ENCODE data around the gene FXYD1.
"Not testable (repeated sequence)": the region's sequence is repeated elsewhere in the genome, so short reads cannot be mapped to it uniquely, and the experiment has no call there.

Gene FXYD1

GRCh38 chr19:35143818-35144217 is 5.2 kb downstream of the FXYD1 start:
- Histone ChIP-seq H3K4me3 (ENCODE audit: low read length) (peak overlapping the region; percentile 44; the same call in 1 of the 2 replicates), H3K27me3 (ENCODE audit: control insufficient read depth, insufficient read depth, low read length) (no peaks in the 10 kb centered on the region), H3K9me3 (ENCODE audit: control insufficient read depth, insufficient read depth, low read length) (no peaks in the 10 kb centered on the region), H3K36me3 (ENCODE audit: control insufficient read depth, insufficient read depth, low read length) (no peaks in the 10 kb centered on the region), H3K27ac (ENCODE audit: low read length) (no peak overlapping the region), H3K4me1 (ENCODE audit: control insufficient read depth, insufficient read depth, low read length) (peaks cover 11% of the 10 kb centered on the region)
- WGBS (ENCODE audit: insufficient coverage, insufficient read length), result no CpG with 5 or more reads among the region's 3 CpGs
- no peak for DNase-seq (ENCODE audit: low read depth, low spot score)

GRCh38 chr19:35144259-35144599 is 5.6 kb downstream of the FXYD1 start:
- Histone ChIP-seq H3K27ac (ENCODE audit: low read length) (no peak overlapping the region), H3K36me3 (ENCODE audit: control insufficient read depth, insufficient read depth, low read length) (no peaks in the 10 kb centered on the region), H3K4me1 (ENCODE audit: control insufficient read depth, insufficient read depth, low read length) (peaks cover 10% of the 10 kb centered on the region), H3K4me3 (ENCODE audit: low read length) (no peak overlapping the region), H3K9me3 (ENCODE audit: control insufficient read depth, insufficient read depth, low read length) (no peaks in the 10 kb centered on the region), H3K27me3 (ENCODE audit: control insufficient read depth, insufficient read depth, low read length) (no peaks in the 10 kb centered on the region)
- no CpG with 5 or more reads among the region's 6 CpGs for WGBS (ENCODE audit: insufficient coverage, insufficient read length)
- DNase-seq (ENCODE audit: low read depth, low spot score), result no peak

- H3K4me3 ChIP-seq (ENCODE audit: low read length), result no peak overlapping the region
- H3K27ac ChIP-seq (ENCODE audit: low read length), result no peak overlapping the region
- H3K4me1 ChIP-seq (ENCODE audit: control insufficient read depth, insufficient read depth, low read length), result peaks cover 10% of the 10 kb centered on the region
- H3K9me3 ChIP-seq (ENCODE audit: control insufficient read depth, insufficient read depth, low read length), result no peaks in the 10 kb centered on the region
- H3K36me3 ChIP-seq (ENCODE audit: control insufficient read depth, insufficient read depth, low read length), result no peaks in the 10 kb centered on the region
- DNase-seq (ENCODE audit: low read depth, low spot score), result no peak
- WGBS (ENCODE audit: insufficient coverage, insufficient read length), result no CpG with 5 or more reads among the region's 15 CpGs
- no peaks in the 10 kb centered on the region for H3K27me3 ChIP-seq (ENCODE audit: control insufficient read depth, insufficient read depth, low read length)
Observed at GRCh38 chr19:35144600-35145436, 6.2 kb downstream of the FXYD1 start.

GRCh38 chr19:35146746-35147459 is 8.3 kb downstream of the FXYD1 start:
- H3K36me3 ChIP-seq (ENCODE audit: control insufficient read depth, insufficient read depth, low read length), result no peaks in the 10 kb centered on the region
- H3K4me1 ChIP-seq (ENCODE audit: control insufficient read depth, insufficient read depth, low read length), result peaks cover 8% of the 10 kb centered on the region
- no peak overlapping the region for H3K4me3 ChIP-seq (ENCODE audit: low read length)
- no peak overlapping the region for H3K27ac ChIP-seq (ENCODE audit: low read length)
- DNase-seq (ENCODE audit: low read depth, low spot score), result no peak
- no CpG with 5 or more reads among the region's 7 CpGs for WGBS (ENCODE audit: insufficient coverage, insufficient read length)
- no peaks in the 10 kb centered on the region for H3K27me3 ChIP-seq (ENCODE audit: control insufficient read depth, insufficient read depth, low read length)
- no peaks in the 10 kb centered on the region for H3K9me3 ChIP-seq (ENCODE audit: control insufficient read depth, insufficient read depth, low read length)

GRCh38 chr19:35149463-35149862 is 10.8 kb downstream of the FXYD1 start:
- WGBS (ENCODE audit: insufficient coverage, insufficient read length), result no CpG with 5 or more reads among the region's 3 CpGs
- Histone ChIP-seq H3K27me3 (ENCODE audit: control insufficient read depth, insufficient read depth, low read length) (no peaks in the 10 kb centered on the region), H3K27ac (ENCODE audit: low read length) (no peak overlapping the region), H3K4me1 (ENCODE audit: control insufficient read depth, insufficient read depth, low read length) (peaks cover 9% of the 10 kb centered on the region), H3K9me3 (ENCODE audit: control insufficient read depth, insufficient read depth, low read length) (no peaks in the 10 kb centered on the region), H3K4me3 (ENCODE audit: low read length) (no peak overlapping the region), H3K36me3 (ENCODE audit: control insufficient read depth, insufficient read depth, low read length) (no peaks in the 10 kb centered on the region)
- no peak for DNase-seq (ENCODE audit: low read depth, low spot score)

- Histone ChIP-seq H3K9me3 (ENCODE audit: control insufficient read depth, insufficient read depth, low read length) (no peaks in the 10 kb centered on the region), H3K4me1 (ENCODE audit: control insufficient read depth, insufficient read depth, low read length) (peaks cover 4% of the 10 kb centered on the region; the same call in 1 of the 2 replicates), H3K27ac (ENCODE audit: low read length) (no peak overlapping the region), H3K4me3 (ENCODE audit: low read length) (no peak overlapping the region), H3K27me3 (ENCODE audit: control insufficient read depth, insufficient read depth, low read length) (no peaks in the 10 kb centered on the region), H3K36me3 (ENCODE audit: control insufficient read depth, insufficient read depth, low read length) (no peaks in the 10 kb centered on the region)
- no peak for DNase-seq (ENCODE audit: low read depth, low spot score)
- WGBS (ENCODE audit: insufficient coverage, insufficient read length), result no CpG with 5 or more reads among the region's 2 CpGs
Observed at GRCh38 chr19:35150445-35150844, 11.8 kb downstream of the FXYD1 start.

- Histone ChIP-seq H3K9me3 (ENCODE audit: control insufficient read depth, insufficient read depth, low read length) (no peaks in the 10 kb centered on the region), H3K27me3 (ENCODE audit: control insufficient read depth, insufficient read depth, low read length) (no peaks in the 10 kb centered on the region), H3K4me1 (ENCODE audit: control insufficient read depth, insufficient read depth, low read length) (peaks cover 7% of the 10 kb centered on the region; the same call in 1 of the 2 replicates), H3K36me3 (ENCODE audit: control insufficient read depth, insufficient read depth, low read length) (no peaks in the 10 kb centered on the region), H3K27ac (ENCODE audit: low read length) (no peak overlapping the region), H3K4me3 (ENCODE audit: low read length) (no peak overlapping the region)
- no peak for DNase-seq (ENCODE audit: low read depth, low spot score)
- WGBS (ENCODE audit: insufficient coverage, insufficient read length), result no CpG with 5 or more reads among the region's 20 CpGs
Observed at GRCh38 chr19:35151273-35152065, 12.8 kb downstream of the FXYD1 start.

GRCh38 chr19:35153129-35153522 is 14.5 kb downstream of the FXYD1 start:
- not testable (repeated sequence) for H3K4me3 ChIP-seq (ENCODE audit: low read length); H3K36me3 ChIP-seq (ENCODE audit: control insufficient read depth, insufficient read depth, low read length); H3K27ac ChIP-seq (ENCODE audit: low read length); H3K27me3 ChIP-seq (ENCODE audit: control insufficient read depth, insufficient read depth, low read length); DNase-seq (ENCODE audit: low read depth, low spot score); H3K4me1 ChIP-seq (ENCODE audit: control insufficient read depth, insufficient read depth, low read length); H3K9me3 ChIP-seq (ENCODE audit: control insufficient read depth, insufficient read depth, low read length)
- WGBS (ENCODE audit: insufficient coverage, insufficient read length), result no CpG with 5 or more reads among the region's 10 CpGs

GRCh38 chr19:35153701-35154524 is 15.3 kb downstream of the FXYD1 start:
- no peak overlapping the region for H3K27ac ChIP-seq (ENCODE audit: low read length)
- DNase-seq (ENCODE audit: low read depth, low spot score), result no peak
- H3K9me3 ChIP-seq (ENCODE audit: control insufficient read depth, insufficient read depth, low read length), result no peaks in the 10 kb centered on the region
- no CpG with 5 or more reads among the region's 36 CpGs for WGBS (ENCODE audit: insufficient coverage, insufficient read length)
- H3K4me3 ChIP-seq (ENCODE audit: low read length), result peak overlapping the region; percentile 71; the same call in 1 of the 2 replicates
- H3K27me3 ChIP-seq (ENCODE audit: control insufficient read depth, insufficient read depth, low read length), result no peaks in the 10 kb centered on the region
- H3K4me1 ChIP-seq (ENCODE audit: control insufficient read depth, insufficient read depth, low read length), result peaks cover 7% of the 10 kb centered on the region; the same call in 1 of the 2 replicates
- H3K36me3 ChIP-seq (ENCODE audit: control insufficient read depth, insufficient read depth, low read length), result no peaks in the 10 kb centered on the region

Measured in iPS DF 6.9 (cell line).